ENCODE data around the gene COL5A1.

The COL5A1 gene

DNA sequence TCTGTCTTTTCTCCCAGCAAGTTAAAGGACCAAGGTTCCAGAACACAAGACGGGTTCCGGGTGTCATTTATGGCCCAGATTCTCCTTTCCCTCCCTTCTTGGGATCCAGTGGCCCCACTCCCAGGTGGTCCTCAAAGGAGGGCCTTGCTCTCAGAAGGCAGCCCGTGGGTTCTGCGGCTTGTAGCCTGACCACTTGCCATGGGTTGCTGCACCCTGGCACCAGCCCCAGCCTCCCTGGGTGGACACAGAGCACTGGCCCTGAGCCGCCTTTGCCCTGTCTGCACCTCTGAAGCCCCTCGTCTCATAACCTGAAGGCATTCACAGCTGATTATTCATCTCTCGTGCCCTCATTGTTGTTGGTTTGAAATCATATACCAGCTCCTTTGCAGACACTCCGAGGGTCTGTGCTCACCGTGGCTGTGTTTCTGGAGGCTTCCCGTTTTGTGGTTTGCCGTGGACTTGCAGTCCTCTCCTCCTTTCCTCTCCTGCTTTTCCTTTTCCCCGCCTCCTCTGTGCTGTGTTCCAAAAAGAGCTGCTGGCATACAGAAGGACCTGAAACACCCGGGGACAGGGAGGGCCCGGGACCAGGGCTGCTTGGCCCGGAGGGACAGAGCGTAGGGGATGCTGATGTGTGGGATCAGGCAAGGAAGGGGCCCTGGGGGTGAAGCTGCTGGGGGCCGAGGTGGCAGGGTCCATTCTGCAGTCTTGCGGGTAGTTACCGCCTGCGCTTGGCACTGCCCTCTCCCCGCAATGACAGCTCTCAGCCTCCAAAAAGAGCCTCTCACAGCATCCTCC, 189.5 kb downstream of the COL5A1 start:
- Histone ChIP-seq H3K9me3 (no peaks in the 10 kb centered on the region), H3K27ac (no peak overlapping the region), H3K27me3 (no peaks in the 10 kb centered on the region), H3K4me3 (ENCODE audit: low read depth in 1 of 2, low read length in 1 of 2) (no peak overlapping the region), H3K36me3 (no peaks in the 10 kb centered on the region), H3K4me1 (ENCODE audit: control insufficient read depth in 1 of 2, insufficient read depth in 1 of 2, low read depth in 1 of 2, low read length in 1 of 2) (no peaks in the 10 kb centered on the region)
- TF ChIP-seq, protein P1, sequence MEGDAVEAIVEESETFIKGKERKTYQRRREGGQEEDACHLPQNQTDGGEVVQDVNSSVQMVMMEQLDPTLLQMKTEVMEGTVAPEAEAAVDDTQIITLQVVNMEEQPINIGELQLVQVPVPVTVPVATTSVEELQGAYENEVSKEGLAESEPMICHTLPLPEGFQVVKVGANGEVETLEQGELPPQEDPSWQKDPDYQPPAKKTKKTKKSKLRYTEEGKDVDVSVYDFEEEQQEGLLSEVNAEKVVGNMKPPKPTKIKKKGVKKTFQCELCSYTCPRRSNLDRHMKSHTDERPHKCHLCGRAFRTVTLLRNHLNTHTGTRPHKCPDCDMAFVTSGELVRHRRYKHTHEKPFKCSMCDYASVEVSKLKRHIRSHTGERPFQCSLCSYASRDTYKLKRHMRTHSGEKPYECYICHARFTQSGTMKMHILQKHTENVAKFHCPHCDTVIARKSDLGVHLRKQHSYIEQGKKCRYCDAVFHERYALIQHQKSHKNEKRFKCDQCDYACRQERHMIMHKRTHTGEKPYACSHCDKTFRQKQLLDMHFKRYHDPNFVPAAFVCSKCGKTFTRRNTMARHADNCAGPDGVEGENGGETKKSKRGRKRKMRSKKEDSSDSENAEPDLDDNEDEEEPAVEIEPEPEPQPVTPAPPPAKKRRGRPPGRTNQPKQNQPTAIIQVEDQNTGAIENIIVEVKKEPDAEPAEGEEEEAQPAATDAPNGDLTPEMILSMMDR (IDR thresholded peaks at IDR 0.05) = no peak

DNA sequence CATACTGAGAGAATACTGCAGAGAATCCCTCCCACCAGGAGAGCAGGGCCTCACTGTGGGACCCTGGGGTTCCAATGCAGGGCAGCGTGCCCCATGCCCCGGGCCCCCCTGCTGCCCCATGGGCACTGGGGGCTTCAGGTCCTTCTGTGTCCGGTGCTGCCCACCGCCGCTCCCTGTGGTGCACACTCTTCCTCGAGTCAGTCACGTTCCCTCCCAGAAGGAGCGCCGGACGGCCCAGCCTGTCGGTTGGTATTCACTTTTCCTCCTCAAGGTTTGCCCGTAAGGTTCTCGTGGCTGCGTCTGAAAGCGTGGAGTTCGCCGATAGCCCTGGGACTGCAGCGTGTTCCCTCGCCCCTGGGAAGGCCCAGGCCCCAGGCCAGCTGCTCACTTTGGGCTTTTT, 190.9 kb downstream of the COL5A1 start:
- Histone ChIP-seq H3K4me1 (ENCODE audit: control insufficient read depth in 1 of 2, insufficient read depth in 1 of 2, low read depth in 1 of 2, low read length in 1 of 2) (no peaks in the 10 kb centered on the region), H3K4me3 (ENCODE audit: low read depth in 1 of 2, low read length in 1 of 2) (no peak overlapping the region), H3K9me3 (no peaks in the 10 kb centered on the region), H3K36me3 (no peaks in the 10 kb centered on the region), H3K27ac (no peak overlapping the region), H3K27me3 (no peaks in the 10 kb centered on the region)
- TF ChIP-seq, protein P1 (IDR thresholded peaks at IDR 0.05) = no peak

GRCh38 chr9:134833294-134833880, 191.8 kb downstream of the COL5A1 start:
- Histone ChIP-seq H3K27ac (no peak overlapping the region), H3K27me3 (no peaks in the 10 kb centered on the region), H3K4me3 (ENCODE audit: low read depth in 1 of 2, low read length in 1 of 2) (no peak overlapping the region), H3K9me3 (no peaks in the 10 kb centered on the region), H3K4me1 (ENCODE audit: control insufficient read depth in 1 of 2, insufficient read depth in 1 of 2, low read depth in 1 of 2, low read length in 1 of 2) (no peaks in the 10 kb centered on the region), H3K36me3 (no peaks in the 10 kb centered on the region)
- TF ChIP-seq, protein P1 (IDR thresholded peaks at IDR 0.05) = no peak

- H3K36me3 ChIP-seq = no peaks in the 10 kb centered on the region
- no peak overlapping the region for H3K27ac ChIP-seq
Measured at GRCh38 chr9:134834217-134834956, 192.8 kb downstream of the COL5A1 start.

GRCh38 chr9:134834957-134835419, 193.4 kb downstream of the COL5A1 start:
- no peaks in the 10 kb centered on the region for H3K27me3 ChIP-seq
- TF ChIP-seq, protein P1 (IDR thresholded peaks at IDR 0.05) = no peak
- H3K36me3 ChIP-seq = no peaks in the 10 kb centered on the region
- H3K4me1 ChIP-seq (ENCODE audit: control insufficient read depth in 1 of 2, insufficient read depth in 1 of 2, low read depth in 1 of 2, low read length in 1 of 2) = no peaks in the 10 kb centered on the region
- no peak overlapping the region for H3K4me3 ChIP-seq (ENCODE audit: low read depth in 1 of 2, low read length in 1 of 2)
- H3K9me3 ChIP-seq = no peaks in the 10 kb centered on the region
- no peak overlapping the region for H3K27ac ChIP-seq

More at GRCh38 chr9:134834217-134834956, 192.8 kb downstream of the COL5A1 start:
- Histone ChIP-seq H3K4me1 (ENCODE audit: control insufficient read depth in 1 of 2, insufficient read depth in 1 of 2, low read depth in 1 of 2, low read length in 1 of 2) (no peaks in the 10 kb centered on the region), H3K27me3 (no peaks in the 10 kb centered on the region), H3K4me3 (ENCODE audit: low read depth in 1 of 2, low read length in 1 of 2) (no peak overlapping the region), H3K9me3 (no peaks in the 10 kb centered on the region)
- TF ChIP-seq, protein P1 (IDR thresholded peaks at IDR 0.05) = no peak

Data from neutrophil (primary cell).